WERI-Rb-1 (cell line): Measurements from ENCODE around the gene ELFN2.

Source experiments
- DNase-seq: peaks from one replicate; pipeline ENCODE4 v3.0.0-alpha.2; 2020
- H3K27ac ChIP-seq: fragments of 250-450 bp; sonication (Bioruptor Pico); 2 replicates; pipeline ENCODE4 v1.5.1; 2020; ENCODE audit warnings: mild to moderate bottlenecking, moderate library complexity
- H3K27me3 ChIP-seq: fragments of 250-450 bp; sonication (Bioruptor Pico); 2 replicates; pipeline ENCODE4 v1.5.1; 2021; ENCODE audit warnings: mild to moderate bottlenecking, low read depth, moderate library complexity; ENCODE audit not compliant: insufficient read depth, severe bottlenecking
- H3K36me3 ChIP-seq: fragments of 250-450 bp; sonication (Bioruptor Pico); 2 replicates; pipeline ENCODE4 v1.5.1; 2020; ENCODE audit warnings: mild to moderate bottlenecking, moderate library complexity
- H3K4me3 ChIP-seq: 2 replicates; pipeline ENCODE4 v1.5.1; 2011; ENCODE audit warnings: low read depth, mild to moderate bottlenecking, control low read depth, low read length
- H3K9me3 ChIP-seq: fragments of 250-450 bp; sonication (Bioruptor Pico); 2 replicates; pipeline ENCODE4 v1.5.1; 2021; ENCODE audit warnings: mild to moderate bottlenecking, moderate library complexity; ENCODE audit not compliant: severe bottlenecking
- CTCF ChIP-seq: IDR thresholded peaks from 2 replicates; pipeline ENCODE4 v1.5.1; 2011; ENCODE audit warnings: low read depth, mild to moderate bottlenecking, control low read depth, inconsistent platforms, low read length

ELFN2 gene

DNA sequence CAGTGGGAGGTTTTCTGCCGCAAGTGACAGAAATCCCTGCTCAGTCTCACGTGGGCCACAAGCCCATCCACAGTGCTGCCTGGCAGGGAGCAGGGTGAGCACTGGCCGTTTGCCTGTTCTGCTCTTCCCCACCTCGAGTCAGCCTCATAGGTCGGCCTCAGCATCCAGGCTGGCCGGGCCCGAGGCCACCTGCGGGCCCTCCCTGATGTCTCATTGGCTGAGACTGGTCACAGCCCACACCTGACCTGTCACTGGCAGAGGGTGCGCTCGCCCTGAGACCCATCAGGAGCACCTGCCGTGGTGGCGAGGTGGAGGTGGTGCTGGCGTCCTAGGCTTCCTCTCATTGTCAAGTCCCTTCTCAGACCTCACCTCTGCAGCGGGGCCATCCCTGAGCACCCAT, 72.1 kb downstream of the ELFN2 start:
- no peak for DNase-seq
- Histone ChIP-seq H3K27me3 (no peaks in the 10 kb centered on the region), H3K27ac (no peak overlapping the region), H3K4me3 (no peak overlapping the region), H3K9me3 (no peaks in the 10 kb centered on the region), H3K36me3 (no peaks in the 10 kb centered on the region)
- TF ChIP-seq CTCF = no peak

- no peak overlapping the region for H3K4me3 ChIP-seq
- no peaks in the 10 kb centered on the region for H3K9me3 ChIP-seq
- no peak for DNase-seq
These were observed 72.6 kb downstream of the ELFN2 start for GRCh38 chr22:37354670-37355069.

DNA sequence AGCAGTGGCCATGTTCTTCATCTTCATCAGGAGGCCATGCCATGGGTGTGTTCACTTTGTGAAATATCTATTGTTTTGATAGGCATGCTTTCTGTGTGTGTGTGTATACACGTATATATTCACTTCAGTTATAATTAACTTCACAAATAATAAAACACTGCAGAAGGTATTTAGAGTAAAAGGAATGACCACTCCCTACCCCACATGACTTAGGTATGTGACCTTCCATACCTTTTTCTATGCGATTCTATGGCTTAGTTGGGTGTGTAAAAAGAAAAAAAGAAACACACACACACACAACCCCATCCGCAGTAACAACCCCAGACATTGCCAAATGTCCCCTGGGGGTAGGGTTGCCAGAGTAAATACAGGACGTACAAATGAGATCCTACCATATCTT, 73.0 kb downstream of the ELFN2 start:
- no peak overlapping the region for H3K27ac ChIP-seq
- H3K9me3 ChIP-seq = no peaks in the 10 kb centered on the region
- H3K27me3 ChIP-seq = no peaks in the 10 kb centered on the region
- H3K4me3 ChIP-seq = no peak overlapping the region
- no peak for TF ChIP-seq CTCF
- no peaks in the 10 kb centered on the region for H3K36me3 ChIP-seq
- DNase-seq = no peak

More at GRCh38 chr22:37354670-37355069, 72.6 kb downstream of the ELFN2 start:
- Histone ChIP-seq H3K36me3 (no peaks in the 10 kb centered on the region), H3K27me3 (no peaks in the 10 kb centered on the region), H3K27ac (no peak overlapping the region)
- TF ChIP-seq CTCF = no peak

DNA sequence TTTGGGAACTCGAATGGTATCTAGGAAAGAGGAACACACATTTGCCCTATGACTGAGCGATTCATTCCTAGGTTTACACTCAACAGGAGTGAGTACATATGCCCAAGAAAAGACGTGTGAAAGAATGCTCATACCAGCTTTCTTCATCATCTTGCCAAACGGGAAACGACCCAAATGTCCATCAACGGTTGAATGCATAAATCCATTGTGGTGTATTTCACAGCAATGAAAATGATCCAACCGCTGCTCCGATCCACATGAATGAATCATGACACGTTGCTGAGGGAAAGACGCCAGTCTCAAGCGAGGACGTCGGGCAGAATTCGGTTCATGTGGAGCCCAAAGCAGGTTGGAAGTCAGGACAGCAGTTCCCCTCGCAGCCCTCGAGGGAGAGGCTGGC, 73.4 kb downstream of the ELFN2 start:
- Histone ChIP-seq H3K27ac (no peak overlapping the region), H3K27me3 (no peaks in the 10 kb centered on the region), H3K36me3 (no peaks in the 10 kb centered on the region), H3K4me3 (no peak overlapping the region), H3K9me3 (no peaks in the 10 kb centered on the region)
- no peak for TF ChIP-seq CTCF
- no peak for DNase-seq

GRCh38 chr22:37352481-37352880, 74.8 kb downstream of the ELFN2 start:
- Histone ChIP-seq H3K9me3 (no peaks in the 10 kb centered on the region), H3K27me3 (no peaks in the 10 kb centered on the region), H3K36me3 (no peaks in the 10 kb centered on the region), H3K27ac (no peak overlapping the region), H3K4me3 (no peak overlapping the region)
- no peak for TF ChIP-seq CTCF
- no peak for DNase-seq

DNA sequence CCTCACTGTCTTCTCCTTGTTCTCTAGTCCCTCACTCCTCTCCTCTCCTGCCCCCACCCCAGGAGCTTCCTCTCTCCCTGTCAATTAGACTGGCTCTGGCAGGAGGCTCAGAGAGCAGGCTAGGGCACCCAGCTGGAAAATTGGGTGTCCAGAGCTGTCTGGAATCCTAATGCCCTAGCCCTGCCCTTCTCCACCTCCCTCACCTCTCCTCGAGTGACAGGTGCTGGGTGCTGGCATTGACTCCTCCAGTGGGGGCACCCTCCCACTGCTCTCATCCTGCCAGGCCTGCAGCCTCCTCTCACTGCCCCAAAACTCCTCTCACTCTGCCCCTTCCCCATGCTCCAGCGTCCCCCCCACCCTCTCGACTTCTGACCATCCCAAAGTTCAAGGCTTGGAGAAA, 76.0 kb downstream of the ELFN2 start:
- no peak for DNase-seq
- H3K36me3 ChIP-seq = no peaks in the 10 kb centered on the region
- H3K27me3 ChIP-seq = no peaks in the 10 kb centered on the region
- no peak overlapping the region for H3K27ac ChIP-seq
- no peaks in the 10 kb centered on the region for H3K9me3 ChIP-seq
- TF ChIP-seq CTCF = peak; percentile 27; the same call in 1 of the 2 replicates
- no peak overlapping the region for H3K4me3 ChIP-seq
